ENCODE results near the gene RPS10. TPM values are rescaled to one million over a fixed set of nuclear protein-coding genes. Genes with fewer than 3 reads are reported as not detected.
"Not testable (repeated sequence)": the region's sequence is repeated elsewhere in the genome, so short reads cannot be mapped to it uniquely, and the experiment has no call there.

The RPS10 gene
- total RNA-seq, 1 experiment from 2014 or later = 1,650 TPM

GRCh38 chr6:34381081-34381480, 44.8 kb downstream of the RPS10 start:
- Histone ChIP-seq H3K9me3 (no peaks in the 10 kb centered on the region), H3K4me1 (peaks cover 4% of the 10 kb centered on the region; the same call in 1 of the 2 replicates), H3K4me3 (ENCODE audit: low read depth, low read length) (no peak overlapping the region), H3K36me3 (ENCODE audit: control insufficient read depth, insufficient read depth, low read length) (no peaks in the 10 kb centered on the region; the same call in 1 of the 2 replicates), H3K27me3 (replicated peaks; ENCODE audit: control insufficient read depth, insufficient read depth, low read length) (no peaks in the 10 kb centered on the region)
- ChIA-PET POLR2A (no interaction called here), CTCF (no interaction called here)
- no peaks in the 10 kb centered on the region for H3K27me3 Mint-ChIP-seq (ENCODE audit: insufficient read depth, unreplicated experiment)
- BruUV-seq (replicated peaks) = no TSS peak
- TF ChIP-seq CTCF (IDR thresholded peaks at IDR 0.05; ENCODE audit: insufficient read depth in 1 of 2, low read depth in 1 of 2, low read length in 1 of 2, severe bottlenecking in 1 of 2, unreplicated experiment in 1 of 2) = no peak
- peaks cover 7% of the 10 kb centered on the region for H3K4me1 Mint-ChIP-seq (ENCODE audit: low read depth, unreplicated experiment)
- no peak overlapping the region for H3K4me3 Mint-ChIP-seq (ENCODE audit: unreplicated experiment)
- no peaks in the 10 kb centered on the region for H3K9me3 Mint-ChIP-seq (ENCODE audit: unreplicated experiment)
- no peaks in the 10 kb centered on the region for H3K36me3 Mint-ChIP-seq (ENCODE audit: insufficient read depth, unreplicated experiment)
- H3K27ac Mint-ChIP-seq (ENCODE audit: unreplicated experiment) = no peak overlapping the region
- intact Hi-C loops (cut with micrococcal nuclease; ENCODE audit: unreplicated experiment) = no loop called here
- DNase-seq = no peak

- intact Hi-C loops (cut with micrococcal nuclease; ENCODE audit: unreplicated experiment) = no loop called here
- no TSS peak for BruUV-seq (replicated peaks)
- Mint-ChIP-seq H3K4me1 (ENCODE audit: low read depth, unreplicated experiment) (peaks cover 2% of the 10 kb centered on the region), H3K36me3 (ENCODE audit: insufficient read depth, unreplicated experiment) (no peaks in the 10 kb centered on the region), H3K9me3 (ENCODE audit: unreplicated experiment) (no peaks in the 10 kb centered on the region), H3K27ac (ENCODE audit: unreplicated experiment) (no peak overlapping the region), H3K4me3 (ENCODE audit: unreplicated experiment) (no peak overlapping the region), H3K27me3 (ENCODE audit: insufficient read depth, unreplicated experiment) (no peaks in the 10 kb centered on the region)
- Histone ChIP-seq H3K4me3 (ENCODE audit: low read depth, low read length) (no peak overlapping the region), H3K36me3 (ENCODE audit: control insufficient read depth, insufficient read depth, low read length) (no peaks in the 10 kb centered on the region; the same call in 1 of the 2 replicates), H3K4me1 (peaks cover 9% of the 10 kb centered on the region), H3K9me3 (no peaks in the 10 kb centered on the region), H3K27me3 (replicated peaks; ENCODE audit: control insufficient read depth, insufficient read depth, low read length) (no peaks in the 10 kb centered on the region)
- TF ChIP-seq CTCF (IDR thresholded peaks at IDR 0.05; ENCODE audit: insufficient read depth in 1 of 2, low read depth in 1 of 2, low read length in 1 of 2, severe bottlenecking in 1 of 2, unreplicated experiment in 1 of 2) = no peak
- DNase-seq = no peak
- ChIA-PET POLR2A (no interaction called here), CTCF (no interaction called here)
Observed at GRCh38 chr6:34378470-34378869, 47.4 kb downstream of the RPS10 start.

DNA sequence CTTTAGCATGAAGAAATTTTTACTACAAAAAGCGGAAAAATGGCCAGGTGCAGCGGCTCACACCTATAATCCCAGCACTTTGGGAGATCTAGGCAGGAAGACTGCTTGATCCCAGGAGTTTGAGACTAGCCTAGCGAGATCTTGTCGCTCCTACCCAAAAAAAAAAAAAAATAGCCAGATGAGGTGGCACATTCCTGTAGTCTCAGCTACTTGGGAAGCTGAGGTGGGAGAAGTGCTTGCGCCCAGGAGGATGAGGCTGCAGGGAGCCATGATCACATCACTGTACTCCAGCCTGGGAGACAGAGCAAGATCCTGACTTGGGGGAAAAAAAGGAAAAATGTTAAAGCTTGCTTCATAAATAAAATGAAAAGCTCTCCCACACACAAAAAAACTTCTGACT, 47.9 kb downstream of the RPS10 start:
- no peak overlapping the region for H3K4me3 Mint-ChIP-seq (ENCODE audit: unreplicated experiment)
- intact Hi-C loops (cut with micrococcal nuclease; ENCODE audit: unreplicated experiment) = no loop called here
- ChIA-PET CTCF (no interaction called here), POLR2A (no interaction called here)
- H3K4me3 ChIP-seq (ENCODE audit: low read depth, low read length) = no peak overlapping the region
- peaks cover 9% of the 10 kb centered on the region for H3K4me1 ChIP-seq
- BruUV-seq (replicated peaks) = no TSS peak
- no peaks in the 10 kb centered on the region for H3K27me3 Mint-ChIP-seq (ENCODE audit: insufficient read depth, unreplicated experiment)
- no peaks in the 10 kb centered on the region for H3K36me3 Mint-ChIP-seq (ENCODE audit: insufficient read depth, unreplicated experiment)
- H3K36me3 ChIP-seq (ENCODE audit: control insufficient read depth, insufficient read depth, low read length) = no peaks in the 10 kb centered on the region; the same call in 1 of the 2 replicates
- no peaks in the 10 kb centered on the region for H3K9me3 Mint-ChIP-seq (ENCODE audit: unreplicated experiment)
- H3K27ac Mint-ChIP-seq (ENCODE audit: unreplicated experiment) = no peak overlapping the region
- no peak for TF ChIP-seq CTCF (IDR thresholded peaks at IDR 0.05; ENCODE audit: insufficient read depth in 1 of 2, low read depth in 1 of 2, low read length in 1 of 2, severe bottlenecking in 1 of 2, unreplicated experiment in 1 of 2)
- H3K27me3 ChIP-seq (replicated peaks; ENCODE audit: control insufficient read depth, insufficient read depth, low read length) = no peaks in the 10 kb centered on the region
- H3K9me3 ChIP-seq = no peaks in the 10 kb centered on the region
- H3K4me1 Mint-ChIP-seq (ENCODE audit: low read depth, unreplicated experiment) = no peaks in the 10 kb centered on the region
- DNase-seq = no peak

GRCh38 chr6:34377571-34377970, 48.3 kb downstream of the RPS10 start:
- H3K27me3 Mint-ChIP-seq (ENCODE audit: insufficient read depth, unreplicated experiment); H3K4me3 ChIP-seq (ENCODE audit: low read depth, low read length); H3K4me1 ChIP-seq; H3K4me3 Mint-ChIP-seq (ENCODE audit: unreplicated experiment); BruUV-seq (replicated peaks); H3K36me3 ChIP-seq (ENCODE audit: control insufficient read depth, insufficient read depth, low read length); H3K9me3 Mint-ChIP-seq (ENCODE audit: unreplicated experiment); POLR2A ChIA-PET; H3K36me3 Mint-ChIP-seq (ENCODE audit: insufficient read depth, unreplicated experiment); H3K4me1 Mint-ChIP-seq (ENCODE audit: low read depth, unreplicated experiment); intact Hi-C loops (cut with micrococcal nuclease; ENCODE audit: unreplicated experiment); H3K9me3 ChIP-seq; CTCF ChIA-PET; H3K27ac Mint-ChIP-seq (ENCODE audit: unreplicated experiment); DNase-seq; H3K27me3 ChIP-seq (replicated peaks; ENCODE audit: control insufficient read depth, insufficient read depth, low read length): not testable (repeated sequence)
